IMR-90 (cell line): ENCODE results near the gene VPS13C. TPM values are rescaled to one million over a fixed set of nuclear protein-coding genes. Genes with fewer than 3 reads are reported as not detected.

Experiments
- ATAC-seq: fragments of 200-7000 bp; cut with Tn5 transposase; 2 replicates; pipeline ENCODE4 v1.9.1; 2020; ENCODE audit warnings: low read depth, mild to moderate bottlenecking, moderate library complexity
- BruUV-seq: library from RNA; stranded (reverse); fragments of 400-500 nt; replicated peaks from 2 replicates; lab custom pipeline; 2021; lab: Mats Ljungman, UMichigan
- CTCF ChIA-PET: fragments of 300-600 bp; formaldehyde crosslinking; extraction: SDS; loops from one replicate; lab custom pipeline; 2021; ENCODE audit warnings: antibody characterized with exemption; lab: Yijun Ruan, JAX
- POLR2A ChIA-PET: fragments of 300-600 bp; sonication (Branson Sonifier 250); formaldehyde crosslinking; loops from one replicate; lab custom pipeline; 2022; ENCODE audit warnings: antibody characterized with exemption; ENCODE audit not compliant: unreplicated experiment; lab: Charles Lee
- DNase-seq: peaks from one replicate; pipeline ENCODE4 v3.0.0; 2013
- H2AFZ ChIP-seq: replicated peaks from 2 replicates; pipeline ENCODE3; 2013; ENCODE audit warnings: low read length, mild to moderate bottlenecking; ENCODE audit not compliant: poor library complexity
- H2AK5ac ChIP-seq: 2 replicates; pipeline ENCODE4 v1.6.1; 2013; ENCODE audit warnings: low read depth, low read length, inconsistent platforms
- H2AK9ac ChIP-seq: replicated peaks from 2 replicates; pipeline ENCODE3; 2013; ENCODE audit warnings: mild to moderate bottlenecking, low read depth, low read length, moderate library complexity; ENCODE audit not compliant: poor library complexity
- H2BK120ac ChIP-seq: 2 replicates; pipeline ENCODE4 v1.6.1; 2013; ENCODE audit warnings: low read depth, low read length, inconsistent platforms
- H2BK15ac ChIP-seq: 3 replicates; pipeline ENCODE4 v1.6.1; 2013; ENCODE audit warnings: low read depth, low read length, inconsistent platforms
- H2BK20ac ChIP-seq: 2 replicates; pipeline ENCODE4 v1.6.1; 2013; ENCODE audit warnings: low read depth, mild to moderate bottlenecking, inconsistent platforms, low read length, moderate library complexity
- H2BK5ac ChIP-seq: 2 replicates; pipeline ENCODE4 v1.6.1; 2013; ENCODE audit warnings: mild to moderate bottlenecking, low read depth, low read length, inconsistent platforms; ENCODE audit not compliant: poor library complexity, severe bottlenecking
- H3K14ac ChIP-seq: replicated peaks from 2 replicates; pipeline ENCODE4 v1.6.1; 2013; ENCODE audit warnings: low read depth, low read length, inconsistent platforms
- H3K18ac ChIP-seq: 2 replicates; pipeline ENCODE4 v1.6.1; 2013; ENCODE audit warnings: low read depth, low read length, control low read depth
- H3K23ac ChIP-seq: 2 replicates; pipeline ENCODE4 v1.6.1; 2013; ENCODE audit warnings: low read depth, low read length, inconsistent platforms
- H3K27ac ChIP-seq: 2 replicates; pipeline ENCODE4 v1.5.1; 2013; ENCODE audit warnings: mild to moderate bottlenecking, control low read depth, low read length; ENCODE audit not compliant: insufficient read depth
- H3K27me3 ChIP-seq: 2 replicates; pipeline ENCODE4 v1.6.1; 2013; ENCODE audit warnings: low read length; ENCODE audit not compliant: control insufficient read depth, insufficient read depth
- H3K36me3 ChIP-seq: 2 replicates; pipeline ENCODE4 v1.6.1; 2013; ENCODE audit warnings: low read length, mixed read lengths; ENCODE audit not compliant: control insufficient read depth, insufficient read depth
- H3K4ac ChIP-seq: 2 replicates; pipeline ENCODE4 v1.6.1; 2013; ENCODE audit warnings: low read depth, low read length, inconsistent platforms
- H3K4me1 ChIP-seq: 2 replicates; pipeline ENCODE4 v1.6.1; 2013; ENCODE audit warnings: low read length, mixed read lengths; ENCODE audit not compliant: control insufficient read depth, insufficient read depth
- H3K4me2 ChIP-seq: 2 replicates; pipeline ENCODE4 v1.6.1; 2013; ENCODE audit warnings: low read depth, mild to moderate bottlenecking, control low read depth, low read length, moderate library complexity
- H3K4me3 ChIP-seq: 2 replicates; pipeline ENCODE4 v1.5.1; 2013; ENCODE audit warnings: low read depth, mild to moderate bottlenecking, control low read depth, low read length, moderate library complexity; ENCODE audit not compliant: insufficient read depth
- H3K56ac ChIP-seq: 2 replicates; pipeline ENCODE4 v1.6.1; 2013; ENCODE audit warnings: low read length, inconsistent platforms; ENCODE audit not compliant: insufficient read depth; ENCODE audit errors: extremely low read depth
- H3K79me1 ChIP-seq, 2 experiments: 2 replicates each; pipeline ENCODE4 v1.6.1; 2013; ENCODE audit warnings: low read length in 2 of 2, inconsistent platforms in 1 of 2, low read depth in 1 of 2
- H3K9ac ChIP-seq: 2 replicates; pipeline ENCODE4 v1.6.1; 2013; ENCODE audit warnings: low read depth, low read length, control low read depth
- H3K9me1 ChIP-seq: 2 replicates; pipeline ENCODE4 v1.6.1; 2013; ENCODE audit warnings: low read length, inconsistent platforms; ENCODE audit not compliant: insufficient read depth
- H3K9me3 ChIP-seq: 2 replicates; pipeline ENCODE4 v1.6.1; 2013; ENCODE audit warnings: low read length; ENCODE audit not compliant: control insufficient read depth, insufficient read depth
- H4K20me1 ChIP-seq: 2 replicates; pipeline ENCODE4 v1.6.1; 2013; ENCODE audit warnings: low read length, inconsistent platforms; ENCODE audit not compliant: insufficient read depth
- H4K5ac ChIP-seq: 2 replicates; pipeline ENCODE4 v1.6.1; 2013; ENCODE audit warnings: mild to moderate bottlenecking, low read depth, low read length, control low read depth
- H4K8ac ChIP-seq, 2 experiments: 2 replicates each; pipeline ENCODE4 v1.6.1; 2013; ENCODE audit warnings: low read depth in 2 of 2, low read length in 2 of 2, control low read depth in 1 of 2, inconsistent platforms in 1 of 2
- H4K91ac ChIP-seq: 2 replicates; pipeline ENCODE4 v1.6.1; 2013; ENCODE audit warnings: low read depth, low read length, inconsistent platforms; ENCODE audit not compliant: insufficient read depth
- CTCF ChIP-seq: conservative IDR thresholded peaks from 2 replicates; pipeline ENCODE4 v1.5.1; 2012; ENCODE audit warnings: mild to moderate bottlenecking, low read depth, low read length, improper control_type of control experiment
- FOS ChIP-seq: fragments of 150-350 bp; IDR thresholded peaks from 2 replicates; pipeline ENCODE4 v1.6.1; 2016; ENCODE audit warnings: low read depth, low read length
- MAFK ChIP-seq: IDR thresholded peaks from 2 replicates; pipeline ENCODE4 v1.6.1; 2012; ENCODE audit warnings: low read depth, low read length, improper control_type of control experiment
- MAZ ChIP-seq: IDR thresholded peaks from 2 replicates; pipeline ENCODE4 v1.6.1; 2012; ENCODE audit warnings: low read depth, mild to moderate bottlenecking, low read length, improper control_type of control experiment, moderate library complexity, borderline replicate concordance
- MXI1 ChIP-seq: IDR thresholded peaks from 2 replicates; pipeline ENCODE4 v1.6.1; 2012; ENCODE audit warnings: low read depth, mild to moderate bottlenecking, low read length, moderate library complexity, borderline replicate concordance
- NFE2L2 ChIP-seq: fragments of 150-350 bp; IDR thresholded peaks from 2 replicates; pipeline ENCODE4 v1.6.1; 2016; ENCODE audit warnings: low read depth, mild to moderate bottlenecking, low read length
- POLR2A ChIP-seq: IDR thresholded peaks from 2 replicates; pipeline ENCODE4 v1.6.1; 2012; ENCODE audit warnings: mild to moderate bottlenecking, low read depth, low read length
- RAD21 ChIP-seq: IDR thresholded peaks from 2 replicates; pipeline ENCODE4 v1.6.1; 2012; ENCODE audit warnings: low read length, improper control_type of control experiment
- RCOR1 ChIP-seq: IDR thresholded peaks from 2 replicates; pipeline ENCODE4 v1.6.1; 2012; ENCODE audit warnings: mild to moderate bottlenecking, low read length, improper control_type of control experiment; ENCODE audit not compliant: insufficient replicate concordance
- SMC3 ChIP-seq: fragments of 150-350 bp; IDR thresholded peaks from 2 replicates; pipeline ENCODE4 v1.6.1; 2016; ENCODE audit warnings: low read depth, mild to moderate bottlenecking, antibody characterized with exemption, low read length, moderate library complexity
- USF2 ChIP-seq: fragments of 150-350 bp; IDR thresholded peaks from 2 replicates; pipeline ENCODE4 v1.6.1; 2017; ENCODE audit warnings: mild to moderate bottlenecking, antibody characterized with exemption, low read length, low read depth
- WGBS, 2 experiments: methylation state at CpG; one replicate each; pipeline versions ENCODE4 v1.1.5 to v1.1.7; 2013; ENCODE audit warnings: missing lambda C conversion rate in 2 of 2; ENCODE audit not compliant: insufficient read length in 1 of 2; ENCODE audit errors: extremely low coverage in 2 of 2; 5-methylcytosine and 5-hydroxymethylcytosine counted together
- dilution Hi-C: fragments of 300-500 bp; cut with HindIII; formaldehyde crosslinking; loops from one replicate; pipeline ENCODE4 v1.14.3; 2018; ENCODE audit warnings: low sequenced_read_pairs; ENCODE audit not compliant: unreplicated experiment
- in situ Hi-C: fragments of 300-500 bp; cut with MboI; formaldehyde crosslinking; loops from 3 replicates; pipeline ENCODE4 v1.14.3; 2019; ENCODE audit warnings: low sequenced_read_pairs, inconsistent platforms, mixed read lengths
- intact Hi-C: fragments of 100-400 bp; cut with micrococcal nuclease; formaldehyde crosslinking; loops from 2 replicates; pipeline ENCODE4 v1.10.0; 2022
- polyA plus RNA-seq, 3 experiments: library from polyadenylated mRNA; depleted of rRNA; stranded (reverse); fragments of >200 nt; gene quantifications; 2 replicates each; pipeline ENCODE4 v1.2.3, GENCODE V29; 2012; ENCODE audit warnings: low replicate concordance in 1 of 3
- total RNA-seq: library from RNA; depleted of rRNA; stranded (reverse); fragments of >200 nt; gene quantifications from 2 replicates; pipeline ENCODE4 v1.2.3, GENCODE V29; 2012
- TF ChIP-seq, protein P1 (sequence below): fragments of 150-350 bp; IDR thresholded peaks from 2 replicates; pipeline ENCODE4 v1.6.1; 2016; ENCODE audit warnings: low read depth, mild to moderate bottlenecking, low read length, moderate library complexity, borderline replicate concordance

The VPS13C gene
- total and polyA plus RNA-seq, 2 of the 4 experiments (the other 2 are of a cell fraction): 8.1 to 32.8 TPM

DNA sequence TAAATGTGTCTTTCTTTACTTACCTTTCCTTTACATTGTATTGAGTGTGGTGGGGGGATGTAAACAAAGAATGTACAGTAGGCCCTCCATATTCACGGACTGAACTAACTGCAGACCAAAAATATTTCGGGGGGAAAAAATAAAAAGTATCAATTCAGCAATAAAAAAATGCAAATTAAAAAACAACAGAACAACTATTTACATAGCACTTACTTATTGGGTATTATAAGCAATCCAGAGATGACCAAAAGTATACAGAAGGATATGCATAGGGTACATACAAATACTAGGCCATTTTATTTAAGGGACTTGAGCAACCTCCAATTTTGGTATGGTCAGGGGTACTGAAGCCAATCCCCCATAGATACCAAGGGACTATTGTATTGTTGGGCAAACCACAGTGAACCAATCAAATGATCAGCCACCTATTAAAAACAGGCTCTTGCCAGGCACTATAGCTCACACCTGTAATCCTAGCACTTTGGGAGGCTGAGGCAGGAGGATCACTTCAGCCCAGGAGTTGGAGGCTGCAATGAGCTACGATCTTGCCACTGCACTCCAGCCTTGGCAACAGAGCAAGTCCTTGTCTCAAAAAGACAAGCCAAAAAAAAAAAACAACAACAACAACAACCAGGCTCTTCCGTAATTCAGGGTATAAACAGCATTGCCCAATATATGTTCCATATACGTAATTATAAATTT lies 1.8 kb downstream of the VPS13C start (continued):
- TF ChIP-seq RCOR1: no peak
- TF ChIP-seq USF2: no peak
- TF ChIP-seq NFE2L2: no peak

DNA sequence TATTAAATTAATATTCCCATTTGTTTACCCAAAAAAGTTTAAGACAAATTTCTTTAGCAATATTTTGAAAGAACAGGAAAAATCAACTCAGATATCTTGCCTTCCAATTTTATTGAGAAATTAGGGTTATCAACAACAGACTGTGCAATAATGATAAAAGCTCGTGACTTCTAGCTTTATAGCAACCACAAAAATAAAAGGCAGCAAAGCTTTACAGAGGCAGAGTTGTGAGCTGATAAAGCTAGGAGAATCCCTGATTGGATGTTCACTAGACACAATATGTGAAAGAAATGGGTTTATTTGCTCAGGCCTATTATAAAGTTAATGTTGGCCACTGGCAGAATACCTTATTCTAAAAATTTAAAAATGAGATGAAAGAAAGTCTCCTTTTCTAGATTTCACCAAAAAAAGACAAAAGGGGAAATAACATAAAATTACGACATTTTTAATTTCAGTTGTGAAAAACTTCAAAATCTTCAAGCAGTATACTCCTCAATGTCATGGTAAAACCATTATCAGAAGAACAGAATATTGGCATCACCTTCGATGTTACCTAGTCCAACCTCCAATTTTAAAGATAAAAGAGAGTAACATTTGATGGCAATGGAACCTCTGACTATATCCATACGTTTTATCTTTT lies 2.8 kb downstream of the VPS13C start:
- Histone ChIP-seq H2BK20ac (no peak overlapping the region), H3K9me1 (peaks cover 2% of the 10 kb centered on the region; the same call in 1 of the 2 replicates), H3K27me3 (peaks cover 4% of the 10 kb centered on the region; the same call in 1 of the 2 replicates), H3K79me1 (peaks cover 12 to 32% of the 10 kb centered on the region in 2 experiments; a peak in 3 of 4 replicates), H2AK5ac (no peak overlapping the region), H2BK5ac (no peak overlapping the region), H3K4me1 (no peaks in the 10 kb centered on the region), H4K5ac (no peak overlapping the region), H2BK120ac (no peak overlapping the region), H2AK9ac (no peak overlapping the region), H3K23ac (no peak overlapping the region), H2AFZ (no peak overlapping the region), H3K4me3 (no peak overlapping the region), H3K9me3 (no peaks in the 10 kb centered on the region), H3K27ac (no peak overlapping the region), H3K18ac (no peak overlapping the region), H3K9ac (no peak overlapping the region), H3K56ac (no peak overlapping the region), H3K14ac (no peak overlapping the region), H2BK15ac (no peak overlapping the region), H3K4me2 (no peak overlapping the region), H3K36me3 (no peaks in the 10 kb centered on the region), H4K20me1 (peaks cover 6% of the 10 kb centered on the region; the same call in 1 of the 2 replicates), H4K91ac (no peak overlapping the region), H4K8ac (no peak overlapping the region), H3K4ac (no peak overlapping the region)
- intact Hi-C loops: no loop called here
- DNase-seq: no peak
- ChIA-PET CTCF (no interaction called here), POLR2A (no interaction called here)
- no peak for ATAC-seq
- WGBS, 2 experiments: no CpG with 5 or more reads among the region's 4 CpGs
- dilution Hi-C loops: no loop called here
- in situ Hi-C loops: no loop called here
- BruUV-seq: no TSS peak
- TF ChIP-seq NFE2L2 (no peak), MAZ (no peak), MAFK (no peak), RCOR1 (no peak), POLR2A (no peak), FOS (no peak), RAD21 (no peak), CTCF (no peak), SMC3 (no peak), MXI1 (no peak)
- TF ChIP-seq, protein P1, sequence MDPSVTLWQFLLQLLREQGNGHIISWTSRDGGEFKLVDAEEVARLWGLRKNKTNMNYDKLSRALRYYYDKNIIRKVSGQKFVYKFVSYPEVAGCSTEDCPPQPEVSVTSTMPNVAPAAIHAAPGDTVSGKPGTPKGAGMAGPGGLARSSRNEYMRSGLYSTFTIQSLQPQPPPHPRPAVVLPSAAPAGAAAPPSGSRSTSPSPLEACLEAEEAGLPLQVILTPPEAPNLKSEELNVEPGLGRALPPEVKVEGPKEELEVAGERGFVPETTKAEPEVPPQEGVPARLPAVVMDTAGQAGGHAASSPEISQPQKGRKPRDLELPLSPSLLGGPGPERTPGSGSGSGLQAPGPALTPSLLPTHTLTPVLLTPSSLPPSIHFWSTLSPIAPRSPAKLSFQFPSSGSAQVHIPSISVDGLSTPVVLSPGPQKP: no peak
